ENCODE data around the gene PARD6B.
"Not testable (repeated sequence)": the region's sequence is repeated elsewhere in the genome, so short reads cannot be mapped to it uniquely, and the experiment has no call there.

PARD6B gene

GRCh38 chr20:50776122-50776817, 44.9 kb downstream of the PARD6B start:
- no peak for DNase-seq

- no peak for DNase-seq
These were observed 46.0 kb downstream of the PARD6B start for GRCh38 chr20:50777373-50777772.

GRCh38 chr20:50778994-50779393, 47.6 kb downstream of the PARD6B start:
- DNase-seq, result not testable (repeated sequence)

GRCh38 chr20:50783390-50783789, 52.0 kb downstream of the PARD6B start:
- no peak for DNase-seq

- DNase-seq, result no peak
These were observed 52.5 kb downstream of the PARD6B start for GRCh38 chr20:50783903-50784302.

GRCh38 chr20:50784464-50784863, 53.1 kb downstream of the PARD6B start:
- no peak for DNase-seq

GRCh38 chr20:50786703-50787102, 55.3 kb downstream of the PARD6B start:
- no peak for DNase-seq

GRCh38 chr20:50787181-50787580, 55.8 kb downstream of the PARD6B start:
- DNase-seq, result no peak

- no peak for DNase-seq
These were observed 56.9 kb downstream of the PARD6B start for GRCh38 chr20:50788045-50788991.

- no peak for DNase-seq
These were observed 58.7 kb downstream of the PARD6B start for GRCh38 chr20:50789968-50790650.

- DNase-seq, result peak; percentile 90
These were observed 59.4 kb downstream of the PARD6B start for GRCh38 chr20:50790651-50791277.

GRCh38 chr20:50792708-50793574, 61.6 kb downstream of the PARD6B start:
- DNase-seq, result no peak

GRCh38 chr20:50793575-50794016, 62.2 kb downstream of the PARD6B start:
- peak; percentile 52 for DNase-seq

- no peak for DNase-seq
These were observed 62.9 kb downstream of the PARD6B start for GRCh38 chr20:50794181-50794845.

GRCh38 chr20:50794846-50795634, 63.7 kb downstream of the PARD6B start, which contains the start of gene BCAS4:
Gene BCAS4 (plus strand): TSS chr20:50795061. CDS start chr20:50795084, 23 bp downstream.
- DNase-seq, result peak; percentile 86

GRCh38 chr20:50797142-50797541, 65.8 kb downstream of the PARD6B start:
- no peak for DNase-seq

- no peak for DNase-seq
These were observed 67.3 kb downstream of the PARD6B start for GRCh38 chr20:50798650-50799049.

- no peak for DNase-seq
These were observed 68.0 kb downstream of the PARD6B start for GRCh38 chr20:50799176-50799889.

- no peak for DNase-seq
These were observed 68.6 kb downstream of the PARD6B start for GRCh38 chr20:50799890-50800550.
